DMS79 treated with DMSO at 0.1 percent for 48 hours (cell line): ENCODE measurements around the gene KREMEN2.

Experiments used
- DNase-seq: peaks from one replicate; lab custom pipeline; 2025; lab: John Stamatoyannopoulos, UW

Gene KREMEN2

DNA sequence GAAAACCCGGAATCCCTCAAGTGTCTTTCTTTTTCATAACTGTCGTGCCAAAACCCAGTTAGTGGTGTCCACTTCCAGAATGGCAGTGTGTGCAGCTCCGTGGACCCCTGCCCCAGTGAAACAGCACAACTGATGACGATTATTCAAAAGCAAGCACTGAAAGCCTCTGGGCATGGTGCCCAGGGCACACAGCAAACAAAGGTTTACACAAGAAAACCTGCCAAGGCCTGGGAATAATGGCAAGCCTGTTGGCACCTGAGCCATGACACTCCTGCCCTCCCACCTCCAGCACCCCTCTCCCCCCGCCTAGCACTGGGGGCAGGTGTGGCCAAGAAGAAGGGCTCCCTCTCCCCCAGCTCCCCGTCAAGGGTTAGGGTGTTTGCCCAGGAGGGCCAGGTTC is 13.4 kb downstream of the KREMEN2 start:
- peak; percentile 80 for DNase-seq

DNA sequence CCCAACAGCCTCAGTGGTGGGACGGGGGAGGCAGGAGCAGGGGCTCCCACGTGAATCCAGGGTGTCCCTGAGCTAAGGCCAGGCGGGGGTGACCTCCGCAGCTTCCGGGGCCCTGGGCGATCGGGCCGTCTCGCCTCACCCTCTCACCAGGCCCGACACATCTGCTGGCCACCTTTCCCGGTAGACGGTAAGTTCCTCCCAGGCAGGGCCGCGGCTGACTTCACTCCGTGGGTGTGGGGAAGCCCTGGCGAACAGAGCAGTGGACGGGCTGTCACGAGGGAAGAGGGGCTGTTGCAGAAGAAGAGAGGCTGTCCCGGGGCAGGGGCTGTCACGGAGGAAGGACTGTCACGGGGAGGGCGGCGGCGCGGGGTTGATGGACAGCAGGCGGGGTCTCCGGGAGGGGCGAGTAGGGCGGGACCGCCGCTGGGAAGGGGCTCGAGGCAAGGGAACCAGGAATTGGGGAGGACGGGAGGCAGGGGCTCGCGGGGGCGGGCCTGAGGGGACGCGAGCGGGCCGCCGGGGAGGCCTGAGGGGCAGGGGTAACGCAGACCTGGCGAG is 15.7 kb downstream of the KREMEN2 start:
- DNase-seq: no peak

DNA sequence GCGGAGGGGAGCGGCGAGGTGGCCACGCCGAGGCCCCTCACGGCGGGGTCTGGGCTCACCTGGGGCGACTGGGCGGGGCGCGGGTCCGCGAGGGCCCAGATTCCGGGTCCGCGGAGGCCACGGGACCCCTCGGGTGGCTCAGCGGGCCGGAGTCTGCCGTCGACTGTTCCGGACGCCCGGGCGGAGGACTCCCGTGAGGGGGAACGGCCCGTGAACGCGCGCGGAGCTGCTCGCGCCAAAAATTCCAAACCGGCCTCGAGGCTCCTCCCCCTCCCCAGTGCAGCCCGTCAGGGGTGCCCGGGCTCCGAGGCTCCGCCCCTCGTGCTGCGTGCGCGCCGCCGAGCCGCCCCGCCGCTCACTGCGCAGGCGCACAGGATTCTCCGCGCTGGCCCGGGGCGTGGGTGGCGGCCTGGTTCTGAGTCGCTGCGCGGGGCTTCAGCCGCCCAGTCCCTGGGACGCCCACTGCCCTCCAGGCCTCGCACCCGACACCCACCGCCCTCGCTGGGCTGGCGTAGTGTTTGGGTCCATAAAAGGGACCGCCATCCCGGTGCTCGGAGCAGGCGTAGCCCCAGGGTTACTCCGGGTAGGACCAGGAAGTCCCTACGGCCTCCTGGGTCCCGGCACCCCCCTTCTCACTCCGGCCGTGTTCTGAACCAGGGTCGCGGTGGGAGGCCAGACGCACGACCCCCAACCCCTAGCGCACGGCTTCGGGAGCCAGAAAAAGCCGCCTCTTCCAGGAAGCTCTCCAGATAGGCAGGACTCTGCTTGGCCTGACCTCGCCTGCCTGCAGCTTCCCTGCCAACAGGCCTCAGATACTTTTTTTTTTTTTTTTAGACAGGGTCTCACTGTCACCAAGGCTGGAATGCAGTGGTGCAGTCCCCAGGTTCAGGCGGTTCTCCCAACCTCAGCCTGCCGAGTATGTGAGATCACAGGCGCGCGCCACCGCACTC is 16.4 kb downstream of the KREMEN2 start, which contains the start of gene PKMYT1:
TSS of gene PKMYT1 (minus strand) at position 220 of the 950 bp plus-strand sequence. CDS start 789 bp downstream, outside the sequence.
- peak; percentile 79 for DNase-seq

DNA sequence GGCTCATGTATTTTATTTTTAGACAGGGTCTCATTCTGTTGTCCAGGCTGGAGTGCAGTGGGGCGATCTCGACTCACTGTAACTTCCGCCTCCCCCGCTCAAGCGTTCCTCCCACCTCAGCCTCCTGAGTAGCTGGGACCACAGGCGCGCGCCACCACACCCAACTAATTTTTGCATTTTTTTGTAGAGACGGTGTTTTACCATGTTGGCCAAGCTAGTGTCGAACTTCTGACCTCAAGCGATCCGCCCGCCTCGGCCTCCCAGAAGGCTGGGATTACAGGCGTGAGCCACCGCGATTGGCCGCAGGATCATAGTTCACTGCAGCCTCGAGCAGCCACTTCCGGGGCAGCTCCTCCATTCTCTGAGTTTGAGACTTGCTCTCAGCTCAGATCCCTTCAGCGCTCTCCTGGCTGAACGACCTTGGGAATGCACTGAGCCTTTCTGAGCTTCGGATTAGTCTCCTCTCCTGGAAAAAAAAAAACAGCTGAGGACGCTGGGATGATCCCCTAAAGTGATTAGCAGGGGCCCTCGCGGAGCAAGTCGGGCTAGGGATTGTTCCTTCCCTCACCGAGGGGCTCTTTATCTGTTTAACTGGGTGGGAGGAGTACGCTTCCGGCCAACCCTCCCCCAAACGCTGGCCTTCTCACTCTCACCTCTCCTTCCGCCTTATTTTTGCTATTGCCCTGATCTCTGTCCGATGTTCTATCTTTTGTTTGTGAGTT is 17.3 kb downstream of the KREMEN2 start:
- DNase-seq: no peak

DNA sequence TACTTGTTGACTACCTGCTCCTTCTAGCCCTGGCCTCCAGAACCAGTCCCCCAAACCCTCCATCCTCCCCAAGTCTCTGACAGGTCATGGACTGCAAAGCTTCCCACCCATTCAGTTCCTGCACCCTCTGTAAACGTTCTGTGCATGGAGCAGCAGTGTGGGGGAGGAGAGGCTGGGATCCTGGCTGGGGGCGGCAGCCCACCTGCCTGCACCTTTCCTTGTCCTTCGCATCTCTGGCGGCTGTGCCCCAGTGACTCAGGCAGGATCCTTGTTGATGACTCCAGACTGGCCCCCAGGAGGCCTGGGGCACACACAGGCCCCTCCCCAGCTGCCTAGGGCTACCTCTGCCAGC is 17.8 kb downstream of the KREMEN2 start:
- DNase-seq: no peak

DNA sequence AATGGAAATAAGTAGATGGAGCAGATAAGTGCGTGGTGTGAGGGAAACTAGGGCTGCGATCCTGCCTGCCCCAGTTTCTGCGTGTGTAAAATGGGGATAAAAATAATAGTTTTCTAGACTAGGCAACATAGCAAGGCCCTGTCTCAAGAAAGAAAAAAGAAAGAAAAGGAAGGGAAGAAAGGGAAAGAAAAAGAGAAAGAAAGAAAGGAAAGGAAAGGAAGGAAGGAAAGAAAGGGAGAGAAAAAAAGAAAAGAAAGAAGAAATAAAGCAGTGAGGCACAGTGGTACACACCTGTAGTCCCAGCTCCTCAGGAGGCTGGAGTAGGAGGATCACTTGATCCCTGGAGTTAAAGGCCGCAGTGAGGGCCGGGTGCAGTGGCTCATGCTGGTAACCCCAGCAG is 18.3 kb downstream of the KREMEN2 start:
- DNase-seq: no peak

DNA sequence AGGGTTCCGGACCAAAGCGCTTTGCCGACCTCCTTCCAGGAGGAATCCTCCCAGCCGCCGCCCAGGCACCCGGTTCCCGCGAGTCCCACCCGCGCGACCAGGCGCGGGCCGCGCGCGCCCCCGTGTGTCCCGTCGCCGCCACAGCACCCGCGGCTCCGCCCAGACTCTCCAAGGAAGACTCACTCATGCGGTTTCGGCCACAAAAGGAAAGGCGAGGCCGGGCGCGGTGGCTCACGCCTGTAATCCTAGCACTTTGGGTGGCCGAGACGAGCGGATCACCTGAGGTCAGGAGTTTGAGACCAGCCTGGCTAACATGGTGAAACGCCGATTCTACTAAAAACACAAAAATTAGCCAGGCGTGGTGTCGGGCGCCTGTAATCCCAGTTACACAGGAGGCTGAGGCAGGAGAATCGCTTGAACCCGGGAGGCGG is 19.6 kb downstream of the KREMEN2 start:
- DNase-seq: peak; percentile 65

DNA sequence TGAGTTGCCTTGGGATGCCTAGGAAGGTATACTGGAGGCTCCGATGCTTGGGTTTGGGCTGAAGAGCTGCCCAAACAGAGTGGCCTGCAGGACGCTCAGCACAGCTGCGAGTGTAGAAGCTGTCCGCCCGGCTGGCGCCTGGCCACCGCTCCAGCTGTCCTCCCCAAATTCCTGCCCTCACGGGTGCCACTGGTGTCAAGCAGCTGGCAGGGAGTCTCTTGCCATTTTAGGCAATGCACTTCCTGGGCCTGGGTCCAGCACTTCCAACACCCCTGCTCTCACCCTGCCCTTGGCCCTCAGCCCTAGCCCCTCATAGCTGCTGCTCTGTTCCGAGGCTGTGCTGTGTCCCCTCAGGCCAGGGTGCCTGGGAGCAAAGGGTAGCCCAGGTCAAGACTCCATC is 21.4 kb downstream of the KREMEN2 start:
- no peak for DNase-seq

DNA sequence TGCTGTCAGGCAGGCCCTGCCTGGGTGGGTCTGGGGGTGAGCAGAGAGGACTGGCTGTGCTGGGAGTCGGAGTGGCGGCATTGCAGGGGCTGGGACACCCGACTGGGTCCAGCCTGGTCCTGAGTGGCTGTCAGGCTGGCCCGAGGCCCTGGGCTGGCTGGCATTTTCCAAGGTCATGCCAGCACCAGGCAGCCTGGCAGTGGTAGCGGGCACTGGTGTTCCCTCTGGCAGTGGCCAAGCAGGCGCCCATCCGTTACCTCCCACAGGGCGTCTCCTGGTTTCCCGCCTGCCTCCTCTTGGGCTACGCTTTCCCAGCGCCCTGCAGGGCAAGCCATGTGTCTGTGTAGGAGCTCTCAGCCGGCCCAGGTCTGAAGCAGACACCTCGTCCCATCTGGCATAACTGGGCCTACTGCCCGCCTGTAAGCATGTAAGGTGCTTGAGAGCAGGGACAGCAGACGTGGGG is 21.8 kb downstream of the KREMEN2 start:
- no peak for DNase-seq

DNA sequence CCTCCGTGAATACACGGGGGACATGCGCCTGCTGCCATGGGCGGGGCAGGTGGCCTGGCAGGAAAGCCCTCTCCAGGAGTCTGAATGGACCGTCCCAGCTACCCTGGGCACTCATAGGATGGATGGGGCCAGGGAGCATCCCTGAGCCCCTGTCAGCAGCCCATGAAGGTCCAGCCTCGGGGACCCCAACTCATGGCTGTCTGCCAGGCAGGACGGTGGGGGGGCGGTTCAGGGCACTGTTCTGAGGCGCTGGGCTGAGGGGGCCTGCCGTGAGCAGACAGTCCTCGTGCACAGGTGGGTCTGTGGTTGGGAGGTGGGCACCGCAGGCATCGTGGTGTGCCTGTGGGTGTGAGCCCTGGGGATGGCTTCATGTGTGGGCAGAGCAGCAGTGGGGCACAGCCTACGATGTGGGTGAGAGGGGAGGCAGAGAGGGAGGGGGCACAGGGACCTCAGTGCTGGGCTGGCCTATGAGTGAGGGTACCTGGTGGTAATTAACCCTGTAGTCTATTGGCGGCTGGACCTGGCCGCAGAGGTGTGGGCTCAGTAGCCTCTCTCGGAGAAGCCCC is 22.6 kb downstream of the KREMEN2 start:
- no peak for DNase-seq

DNA sequence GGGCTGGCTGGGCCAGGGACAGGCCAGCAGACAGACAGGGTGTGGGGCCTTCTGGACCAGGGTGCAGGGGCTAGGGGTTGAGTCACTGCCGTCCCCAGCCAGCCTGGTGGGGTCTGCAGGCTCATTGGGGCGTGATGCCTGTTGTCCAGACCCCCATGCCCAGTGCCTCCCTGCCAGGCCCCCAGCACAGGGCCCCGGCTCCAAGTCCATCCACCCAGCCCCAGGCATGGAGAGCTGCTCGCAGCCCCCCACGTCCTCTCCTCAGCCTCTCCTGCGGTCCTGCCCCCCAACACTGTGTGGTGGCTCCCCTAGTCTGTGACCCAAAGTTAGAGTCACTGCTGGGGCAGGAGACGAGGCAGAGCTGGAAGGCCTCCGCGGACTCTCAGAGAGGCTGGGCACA is 23.2 kb downstream of the KREMEN2 start:
- DNase-seq: no peak

DNA sequence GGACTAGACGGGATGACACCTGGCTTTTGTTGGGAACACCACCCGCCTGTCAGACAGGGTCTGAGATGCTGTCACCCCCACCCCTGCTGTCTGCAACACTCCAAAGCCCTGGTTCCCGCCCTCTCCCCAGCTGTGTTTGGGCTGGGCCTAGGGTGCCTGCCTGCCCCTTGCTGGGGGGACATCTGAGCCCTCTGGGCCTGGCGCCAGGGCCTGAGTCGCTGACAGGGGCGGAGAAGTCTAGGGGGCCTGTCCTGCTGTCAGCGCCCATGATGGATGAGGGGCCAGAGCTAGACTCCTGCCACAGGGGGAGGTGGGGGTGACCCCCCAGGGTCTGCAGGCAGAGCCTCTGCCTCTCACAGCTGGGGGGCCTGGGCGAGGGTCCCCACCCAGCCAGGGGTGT is 23.8 kb downstream of the KREMEN2 start:
- no peak for DNase-seq

DNA sequence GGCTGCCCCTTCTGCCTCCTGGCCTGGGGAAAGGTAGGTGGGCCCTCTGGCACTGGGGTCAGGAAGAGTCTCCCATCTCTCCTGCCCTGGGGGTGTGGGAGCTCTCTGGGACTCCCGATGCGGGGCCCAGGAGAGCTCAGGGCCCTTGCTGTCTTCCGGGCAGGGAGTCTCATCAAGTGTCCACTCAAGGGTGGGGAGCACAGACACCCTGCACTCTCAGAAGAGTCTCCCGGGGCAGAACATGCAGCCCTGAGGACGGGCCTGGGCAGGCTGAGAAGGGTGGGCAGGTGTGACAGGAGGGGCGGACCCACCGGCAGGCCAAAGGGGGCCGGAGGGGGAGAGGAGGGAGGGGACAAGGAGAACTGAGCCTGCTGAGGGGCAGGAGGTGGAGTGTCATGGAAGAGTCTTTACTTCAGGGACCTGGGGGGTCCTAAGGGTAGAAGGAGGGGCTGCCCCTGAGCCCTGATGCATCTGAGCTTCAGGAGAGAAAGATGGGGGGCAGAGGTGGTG is 24.6 kb downstream of the KREMEN2 start:
- DNase-seq: no peak

DNA sequence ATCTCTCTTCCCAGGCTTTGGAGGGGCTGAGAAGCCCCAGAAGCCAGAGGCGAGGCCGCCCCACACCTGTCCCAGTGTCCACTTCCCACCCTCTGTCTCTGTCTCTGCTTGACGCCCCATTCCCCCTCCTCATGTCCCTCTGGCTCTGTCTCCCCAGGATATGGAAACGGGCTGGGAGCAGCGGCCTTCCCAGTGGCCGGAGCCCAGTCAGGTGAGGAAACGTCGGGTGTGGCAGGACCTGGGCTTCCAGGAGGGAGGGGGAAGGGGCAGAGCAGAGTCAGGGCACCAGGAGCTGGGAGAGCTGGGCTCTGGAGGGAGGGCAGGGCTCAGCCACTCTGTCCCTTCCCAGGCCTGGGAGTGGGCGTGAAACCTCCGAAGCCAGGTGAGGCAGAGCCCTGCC is 26.8 kb downstream of the KREMEN2 start:
- no peak for DNase-seq

DNA sequence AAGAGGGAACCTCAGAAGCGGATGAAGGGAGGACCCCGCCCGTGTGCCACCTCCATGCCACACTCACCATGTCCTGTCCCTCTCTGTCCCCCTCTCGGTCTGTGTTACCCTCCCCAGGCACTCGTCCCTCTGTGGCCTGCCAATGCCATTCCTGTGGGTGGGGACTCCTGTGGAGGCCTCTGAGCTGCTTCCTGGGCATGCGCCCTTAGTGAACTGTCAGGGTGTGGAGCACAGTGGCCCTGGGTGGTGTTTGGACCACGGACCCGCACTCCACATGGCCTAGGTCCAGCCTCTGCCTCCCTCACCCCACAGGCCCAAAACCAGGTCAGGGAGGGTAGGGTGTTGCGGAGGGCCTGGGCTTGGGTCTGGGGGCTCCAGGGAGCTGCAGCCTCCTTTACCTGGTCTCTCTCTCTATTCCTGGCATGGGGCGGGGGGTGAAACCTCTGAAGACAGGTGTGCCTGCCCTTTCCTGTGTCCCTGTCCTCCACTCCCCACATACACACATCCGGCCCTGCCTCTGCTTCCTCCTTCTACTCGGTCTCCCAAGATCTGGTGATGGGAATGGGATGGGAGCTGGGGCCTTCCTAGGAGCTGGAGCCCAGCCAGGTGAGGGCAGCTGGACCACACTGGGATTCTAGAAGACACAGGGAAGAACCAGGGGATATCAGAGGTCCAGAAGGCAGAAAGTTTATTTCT is 27.6 kb downstream of the KREMEN2 start:
- no peak for DNase-seq

DNA sequence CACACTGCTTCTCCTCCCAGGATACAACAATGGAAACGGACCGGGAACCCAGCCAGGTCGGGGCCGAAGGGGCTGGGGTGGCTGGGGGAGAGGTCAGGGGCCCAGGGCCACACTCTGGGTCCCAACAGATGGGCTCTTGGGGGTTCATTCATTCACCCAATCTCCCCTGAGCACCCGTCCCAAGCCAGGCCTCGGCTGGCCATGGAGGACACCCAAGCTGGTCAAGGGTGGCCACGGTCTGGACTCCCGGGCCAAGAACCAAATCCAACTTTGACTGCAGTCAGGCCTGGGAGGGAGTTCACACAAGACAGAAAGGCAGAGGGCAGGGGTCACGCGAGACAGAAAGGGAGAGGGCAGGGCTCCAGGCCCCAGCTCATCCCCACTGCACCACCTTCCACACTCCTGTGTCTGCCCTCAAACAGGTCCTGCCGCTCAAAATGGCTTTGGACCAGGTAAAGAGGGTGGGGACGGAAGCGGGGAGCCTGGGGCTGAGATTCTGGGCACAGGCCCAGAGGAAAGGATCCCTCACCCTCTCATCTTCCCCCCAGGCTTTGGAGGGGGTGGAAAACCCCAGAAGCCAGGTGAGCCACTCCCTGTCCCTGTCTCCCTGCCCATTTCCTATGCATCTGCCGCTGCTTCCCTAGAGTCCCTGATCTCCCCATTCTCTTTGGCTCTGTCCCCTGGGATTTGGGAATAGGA is 28.5 kb downstream of the KREMEN2 start:
- DNase-seq: no peak

DNA sequence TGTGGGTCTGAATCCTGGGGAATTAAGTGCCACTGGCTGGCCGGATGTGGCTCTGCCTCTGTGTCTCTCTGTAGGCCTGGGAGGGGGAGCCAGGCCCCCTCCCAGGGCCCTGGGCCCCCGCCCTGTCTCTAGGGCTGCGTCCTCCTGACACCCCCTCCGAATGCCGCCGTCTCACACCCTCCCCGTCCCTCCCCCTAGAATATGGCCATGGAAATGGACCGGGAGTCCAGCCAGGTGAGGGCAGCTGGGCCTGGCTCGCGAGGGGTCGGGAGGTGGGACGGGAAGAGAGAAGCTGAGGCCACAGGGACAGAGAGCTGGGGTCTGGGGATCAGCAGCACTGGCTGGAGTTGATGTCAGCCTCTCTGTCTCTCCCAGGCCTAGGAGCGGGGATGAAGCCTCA is 32.2 kb downstream of the KREMEN2 start:
- DNase-seq: no peak

DNA sequence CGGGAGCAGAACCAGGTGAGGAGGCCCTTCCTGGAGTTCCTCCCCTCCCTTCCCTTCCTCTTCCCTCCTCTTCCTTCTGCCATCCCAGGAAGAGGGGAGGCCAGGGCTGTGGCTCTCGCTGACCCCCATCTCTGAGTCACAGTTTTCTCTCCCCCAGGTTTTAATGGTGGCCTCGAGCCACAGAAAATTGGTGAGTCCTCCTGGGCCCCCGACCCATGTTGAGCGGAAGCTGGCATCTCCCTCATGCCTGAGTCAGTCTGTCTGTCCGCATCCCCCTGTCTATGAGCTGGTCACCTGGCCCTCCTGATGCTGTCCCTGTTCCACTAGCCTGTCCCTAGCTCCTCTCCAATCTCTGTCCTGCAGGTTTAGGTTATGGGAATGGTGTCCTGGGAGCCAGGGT is 35.9 kb downstream of the KREMEN2 start:
- no peak for DNase-seq

DNA sequence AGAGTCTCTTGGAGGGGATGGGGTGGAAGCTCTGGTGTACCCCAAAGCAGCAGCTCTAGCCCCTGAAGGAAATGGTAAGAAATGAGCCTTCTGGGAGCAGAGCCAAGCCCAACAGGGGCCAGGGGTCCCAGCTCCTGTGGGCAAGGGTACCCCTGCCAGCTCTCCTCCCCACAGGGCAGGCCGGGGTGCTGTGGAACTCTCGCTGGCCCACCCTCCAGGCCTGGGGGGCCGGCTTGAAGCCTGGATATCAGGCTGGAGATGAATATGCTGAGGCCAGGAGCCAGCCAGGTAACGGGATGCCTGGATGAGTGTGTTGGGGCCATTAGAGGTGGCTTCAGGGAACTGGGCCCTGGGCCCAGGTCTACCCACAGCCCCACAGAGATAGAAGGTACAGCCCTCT is 36.5 kb downstream of the KREMEN2 start:
- DNase-seq: no peak

DNA sequence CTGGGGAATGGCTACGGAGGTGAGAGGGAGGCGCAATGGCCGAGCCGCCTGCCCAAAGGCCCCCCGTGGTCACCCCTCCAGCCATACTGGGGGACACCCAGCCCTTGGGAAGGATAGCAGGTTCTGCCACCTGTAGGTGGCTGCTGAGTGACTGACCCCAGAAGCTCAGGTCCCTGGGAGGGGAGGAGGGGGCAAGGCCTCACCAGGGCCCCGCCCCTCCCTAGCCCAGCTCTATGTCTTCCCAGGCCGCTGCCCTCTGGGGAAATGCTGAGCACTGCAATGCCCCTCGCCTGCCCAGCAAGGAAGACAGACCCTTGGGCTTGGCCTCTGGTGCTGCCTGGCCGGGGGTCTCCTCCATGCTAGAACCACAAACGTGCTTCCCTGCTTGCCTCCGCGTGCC is 37.2 kb downstream of the KREMEN2 start:
- no peak for DNase-seq
